ENCODE results near the gene DOCK11.

DOCK11 gene

DNA sequence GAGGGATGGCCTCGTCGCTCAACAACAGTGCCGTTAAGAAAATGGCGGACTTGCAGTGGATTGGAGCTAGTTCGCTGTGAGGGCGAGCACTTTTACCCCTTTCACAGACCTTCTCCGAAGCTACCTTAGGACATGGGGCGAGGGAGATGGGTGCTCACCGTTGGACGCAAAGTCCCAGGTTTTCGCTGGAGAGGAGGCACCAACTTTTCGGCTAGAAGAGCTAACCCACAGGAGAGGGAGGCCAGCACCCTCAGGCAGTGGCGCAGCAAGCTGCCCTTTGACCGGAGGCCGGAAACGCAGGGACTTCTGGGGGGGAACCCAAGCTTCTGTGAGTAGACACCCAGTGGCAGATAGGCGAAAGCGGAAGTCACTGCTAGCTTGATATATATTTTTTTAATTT lies 138.7 kb downstream of the DOCK11 start:
- DNase-seq = no peak

DNA sequence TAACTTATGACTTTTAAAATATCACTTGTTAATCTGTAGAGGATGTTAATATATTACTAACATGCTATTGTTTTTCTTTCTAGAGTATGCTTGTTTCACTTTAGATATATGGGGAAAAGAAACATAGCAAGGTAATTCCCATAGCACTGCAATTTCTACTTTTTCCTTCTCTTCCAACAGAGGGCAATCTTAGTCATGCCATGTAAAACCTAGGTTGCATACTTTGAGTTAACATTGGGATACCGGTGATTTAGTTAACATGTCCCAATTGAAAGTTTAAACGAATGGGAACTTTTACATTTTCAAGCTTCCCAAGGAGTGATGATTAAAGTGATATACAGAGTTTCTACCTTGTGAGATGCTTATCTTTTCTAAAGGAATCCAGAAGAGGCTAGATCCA lies 142.4 kb downstream of the DOCK11 start:
- no peak for DNase-seq

DNA sequence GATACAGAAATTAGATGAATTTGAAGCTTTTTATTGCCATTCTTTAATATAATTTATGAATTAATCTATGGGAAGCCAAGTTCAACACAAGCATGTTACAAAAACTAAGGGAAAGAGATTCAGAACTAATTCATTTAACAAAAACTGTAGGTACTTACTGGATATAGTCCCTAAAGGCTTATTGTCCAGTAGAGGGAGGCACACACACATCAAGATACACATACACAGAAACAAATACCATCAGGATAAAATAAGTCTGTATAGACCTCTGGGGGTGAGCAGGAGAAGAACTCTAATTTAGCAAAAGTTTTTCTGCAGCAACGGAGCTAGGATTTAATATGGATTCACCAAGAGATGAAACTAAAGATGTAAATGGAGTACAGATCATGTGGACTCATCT lies 148.8 kb downstream of the DOCK11 start:
- no peak for DNase-seq

DNA sequence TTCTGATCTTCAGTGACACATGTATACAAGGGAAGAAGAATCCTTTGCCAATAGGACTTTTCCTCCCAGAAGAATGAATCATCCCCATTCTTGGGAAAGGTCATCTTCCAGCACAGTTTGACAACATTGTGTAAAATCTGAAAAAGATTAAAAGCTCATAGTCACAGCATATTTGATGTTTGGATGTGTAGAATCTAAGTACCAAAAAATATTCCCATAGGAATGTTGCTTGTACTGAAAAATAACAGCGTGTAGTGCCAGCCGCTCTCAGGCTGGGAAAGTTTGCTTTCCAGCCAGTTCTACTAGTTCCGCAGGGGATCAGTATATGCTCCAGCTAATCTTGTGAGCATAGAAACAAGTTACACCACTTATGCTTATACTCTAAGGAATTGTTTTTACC lies 157.1 kb downstream of the DOCK11 start:
- DNase-seq = no peak

DNA sequence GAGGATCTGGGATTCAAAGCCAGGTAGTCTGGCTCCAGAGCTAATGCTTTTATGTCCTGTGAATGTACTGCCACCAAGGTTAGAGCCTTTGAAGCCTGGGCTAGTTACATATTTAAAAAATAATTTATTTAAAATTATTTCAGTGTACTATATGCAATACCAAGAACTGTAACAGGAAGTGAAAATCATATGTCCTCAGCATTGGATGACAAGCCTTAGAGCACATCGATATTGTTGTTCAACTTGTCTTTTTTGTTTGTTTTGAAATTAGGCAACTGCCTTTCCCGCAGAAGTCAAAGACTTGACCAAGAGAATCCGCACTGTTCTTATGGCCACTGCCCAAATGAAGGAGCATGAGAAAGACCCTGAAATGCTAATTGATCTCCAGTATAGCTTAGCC lies 158.7 kb downstream of the DOCK11 start:
- no peak for DNase-seq

DNA sequence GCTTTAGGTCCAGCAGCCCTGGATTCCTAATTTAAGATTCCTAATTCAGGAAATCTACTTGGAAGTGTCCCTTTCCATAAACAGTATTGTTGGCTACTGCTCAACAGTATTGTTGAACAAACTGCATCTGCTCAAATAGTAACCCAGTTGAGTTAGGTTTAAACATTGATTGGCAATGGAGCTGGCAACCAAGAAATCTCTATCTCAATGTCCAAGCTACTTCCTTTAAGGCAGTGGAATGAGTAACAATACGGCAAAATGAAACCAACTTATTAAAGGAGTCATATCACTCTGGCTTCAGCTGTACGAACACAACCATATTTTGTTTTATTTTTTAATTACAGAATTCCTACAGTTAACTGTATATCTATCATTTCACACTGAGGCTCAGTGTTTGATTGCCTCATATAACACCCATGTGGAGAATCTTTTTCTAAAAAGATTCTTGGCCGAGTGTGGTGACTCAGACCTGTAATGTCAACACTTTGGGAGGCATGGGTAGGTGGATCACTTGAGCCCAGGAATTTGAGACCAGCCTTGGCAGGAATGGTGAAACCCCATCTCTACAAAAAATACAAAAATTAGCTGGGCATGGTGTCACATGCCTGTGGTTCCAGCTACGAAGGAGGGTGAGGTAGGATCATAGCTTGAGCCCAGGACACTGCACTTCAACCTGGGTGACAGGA lies 160.1 kb downstream of the DOCK11 start:
- DNase-seq = no peak

DNA sequence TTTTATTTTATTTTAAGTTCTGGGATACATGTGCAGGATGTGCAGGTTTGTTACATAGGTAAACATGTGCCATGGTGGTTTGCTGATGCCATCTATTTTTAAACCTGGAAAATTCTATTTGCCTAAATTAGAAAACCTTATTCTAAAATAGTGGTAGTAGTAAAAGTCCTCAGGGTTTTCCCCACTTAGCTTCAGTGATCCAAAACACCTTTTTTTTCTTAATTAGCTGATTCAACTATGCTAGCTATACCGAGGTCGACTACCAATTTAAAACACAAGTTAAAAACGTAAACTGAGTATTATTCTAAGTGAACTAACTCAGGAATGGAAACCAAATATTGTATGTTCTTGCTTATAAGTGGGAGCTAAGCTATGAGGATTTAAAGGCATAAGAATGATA lies 161.8 kb downstream of the DOCK11 start:
- no peak for DNase-seq

DNA sequence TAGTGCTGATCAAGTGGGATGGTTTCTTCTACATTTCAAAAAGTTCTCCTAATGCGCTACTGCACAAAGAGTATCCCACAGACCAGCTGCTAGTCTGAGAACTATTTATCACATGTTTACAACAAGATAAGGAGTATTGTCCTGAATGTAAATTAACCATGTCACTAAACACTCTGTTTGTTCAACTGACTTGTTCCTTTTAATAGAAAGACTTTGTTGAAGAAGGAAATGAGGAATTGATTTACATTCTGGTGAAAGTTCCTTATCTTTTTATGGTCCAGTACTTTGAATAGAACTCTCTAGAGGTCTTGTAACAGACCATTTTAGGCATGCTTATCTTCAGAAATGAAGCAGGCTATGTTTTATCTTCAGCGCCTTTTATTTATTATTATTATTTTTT lies 164.5 kb downstream of the DOCK11 start:
- DNase-seq = no peak

DNA sequence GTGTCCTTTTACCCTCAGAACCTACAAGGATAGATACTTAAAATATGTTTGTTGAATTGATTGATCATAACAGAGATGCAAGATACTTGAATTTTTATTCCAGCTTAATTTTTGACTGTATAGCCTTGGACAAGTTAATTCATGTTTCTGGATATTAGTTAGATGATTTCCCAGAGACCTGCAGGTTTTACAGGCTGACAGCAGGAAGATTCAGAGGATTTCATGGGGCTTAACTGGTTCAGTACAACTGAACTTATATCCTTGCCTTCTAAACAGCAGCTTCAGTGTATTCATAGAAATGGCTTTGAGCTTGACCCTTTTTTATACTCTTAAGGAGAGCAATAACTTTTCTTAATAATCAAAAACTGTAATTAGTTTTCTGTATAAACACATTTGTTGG lies 169.6 kb downstream of the DOCK11 start:
- DNase-seq = no peak

DNA sequence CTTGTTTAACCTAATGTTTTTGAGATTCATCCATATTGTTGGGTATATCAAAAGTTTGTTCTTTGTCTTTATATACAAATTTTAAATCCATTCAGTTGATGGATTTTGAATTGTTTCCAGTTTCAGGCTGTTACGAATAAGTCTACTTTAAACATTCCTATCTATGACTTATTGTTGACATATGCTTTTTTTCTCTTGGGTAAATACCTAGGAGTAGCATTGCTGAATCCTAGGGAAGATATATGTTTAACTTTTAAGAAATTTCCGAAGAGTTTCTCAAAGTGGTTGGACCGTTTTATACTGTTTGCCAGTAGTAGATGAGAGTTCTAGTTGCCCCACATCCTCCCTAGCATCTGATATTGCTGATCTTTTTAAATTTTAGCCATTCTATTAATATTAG lies 170.9 kb downstream of the DOCK11 start:
- DNase-seq = no peak

DNA sequence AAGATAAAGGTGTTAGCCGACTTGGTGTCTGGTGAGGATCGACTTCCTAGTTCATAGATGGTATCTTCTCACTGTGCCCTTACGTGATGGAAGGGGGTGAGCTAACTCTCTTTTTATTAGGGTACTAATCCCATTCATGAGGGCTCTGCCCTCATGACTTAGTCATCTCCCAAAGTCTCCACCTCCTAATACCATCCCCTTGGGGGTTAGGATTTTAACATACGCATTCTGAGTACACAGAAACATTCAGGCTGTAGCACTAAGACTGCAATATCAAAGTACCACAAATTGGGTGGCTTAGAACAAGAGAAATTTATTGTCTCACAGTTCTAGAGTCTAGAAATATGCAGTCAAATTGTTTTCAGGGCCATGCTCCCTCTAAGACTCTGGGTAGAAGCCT lies 173.8 kb downstream of the DOCK11 start:
- no peak for DNase-seq

DNA sequence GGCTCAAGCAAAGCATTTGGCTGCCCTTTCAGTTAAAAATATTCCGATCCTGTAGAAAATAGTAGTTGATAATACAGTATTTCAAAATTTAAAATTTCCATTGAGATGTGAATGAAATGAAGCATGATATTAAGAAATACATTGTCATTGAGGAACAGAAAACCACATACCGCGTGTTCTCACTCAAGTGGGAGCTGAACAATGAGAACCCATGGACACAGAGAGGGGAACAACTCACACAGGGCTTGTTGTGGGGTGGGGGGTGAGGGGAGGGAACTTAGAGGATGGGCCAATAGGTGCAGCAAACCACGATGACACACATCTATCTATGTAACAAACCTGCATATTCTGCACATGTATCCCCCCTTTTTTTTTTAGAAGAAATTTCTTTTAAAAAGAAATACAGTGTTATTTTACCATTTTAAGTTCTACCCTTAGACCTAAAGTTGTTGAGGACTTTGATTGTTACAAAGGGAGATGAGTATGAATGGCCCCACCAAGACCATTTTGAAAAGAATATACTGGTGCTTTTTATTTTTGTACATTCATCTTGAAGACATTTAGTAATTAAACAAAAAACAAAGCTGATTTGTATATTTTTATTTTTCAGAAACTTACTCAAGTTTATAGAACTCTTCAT lies 179.8 kb downstream of the DOCK11 start:
- no peak for DNase-seq

DNA sequence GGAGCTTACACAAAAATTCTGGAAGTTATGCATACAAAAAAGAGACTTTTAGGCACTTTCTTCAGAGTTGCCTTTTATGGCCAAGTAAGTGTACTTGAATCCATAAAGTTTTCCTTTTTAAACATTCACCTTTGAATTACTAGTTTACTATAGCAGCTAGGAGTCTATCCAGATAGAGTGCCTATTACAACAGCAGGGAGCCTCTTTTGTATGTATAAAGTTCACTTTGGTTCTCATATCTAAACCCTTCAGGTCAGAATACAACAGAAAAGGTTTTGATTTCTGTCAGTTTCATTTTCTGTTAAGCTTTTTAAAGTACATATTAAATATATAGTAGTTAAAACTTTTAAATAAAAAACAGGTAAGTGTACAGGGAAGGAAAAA lies 180.3 kb downstream of the DOCK11 start:
- no peak for DNase-seq

DNA sequence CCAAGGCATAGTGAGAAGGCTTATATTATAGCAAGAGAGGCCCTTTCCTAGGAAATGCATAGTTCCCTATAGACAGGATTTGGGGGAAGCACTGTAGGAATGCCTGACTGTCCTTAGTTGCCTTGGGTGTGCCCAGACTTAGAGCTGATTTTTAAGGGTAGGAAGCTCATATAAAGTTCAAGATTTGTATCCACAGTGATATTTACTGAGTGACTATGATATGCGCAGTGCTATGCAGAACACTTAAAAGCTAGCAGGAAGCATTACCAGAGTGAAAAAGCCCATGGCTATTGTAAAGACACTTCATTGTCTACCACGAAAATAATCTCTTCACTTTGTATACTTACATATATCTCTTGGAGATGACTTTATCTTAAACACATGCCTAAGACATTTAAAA lies 181.7 kb downstream of the DOCK11 start:
- DNase-seq = no peak

DNA sequence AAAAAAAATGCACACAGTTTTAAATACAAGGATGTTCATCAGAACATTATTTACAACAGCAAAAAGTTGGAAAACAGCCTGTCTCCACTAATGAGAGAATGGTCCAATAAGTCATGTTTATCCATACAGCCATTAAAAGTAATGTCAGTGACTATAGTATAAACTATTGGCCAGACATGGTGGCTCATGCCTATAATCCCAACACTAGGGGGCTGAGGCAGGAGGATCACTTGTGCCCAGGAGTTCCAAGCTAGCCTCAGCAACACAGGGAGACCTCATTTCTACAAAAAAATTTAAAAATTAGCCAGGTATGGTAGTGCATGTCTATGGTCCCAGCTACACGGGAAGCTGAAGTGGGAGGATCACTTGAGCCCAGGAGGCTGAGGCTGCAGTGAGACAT lies 183.7 kb downstream of the DOCK11 start:
- DNase-seq = no peak

DNA sequence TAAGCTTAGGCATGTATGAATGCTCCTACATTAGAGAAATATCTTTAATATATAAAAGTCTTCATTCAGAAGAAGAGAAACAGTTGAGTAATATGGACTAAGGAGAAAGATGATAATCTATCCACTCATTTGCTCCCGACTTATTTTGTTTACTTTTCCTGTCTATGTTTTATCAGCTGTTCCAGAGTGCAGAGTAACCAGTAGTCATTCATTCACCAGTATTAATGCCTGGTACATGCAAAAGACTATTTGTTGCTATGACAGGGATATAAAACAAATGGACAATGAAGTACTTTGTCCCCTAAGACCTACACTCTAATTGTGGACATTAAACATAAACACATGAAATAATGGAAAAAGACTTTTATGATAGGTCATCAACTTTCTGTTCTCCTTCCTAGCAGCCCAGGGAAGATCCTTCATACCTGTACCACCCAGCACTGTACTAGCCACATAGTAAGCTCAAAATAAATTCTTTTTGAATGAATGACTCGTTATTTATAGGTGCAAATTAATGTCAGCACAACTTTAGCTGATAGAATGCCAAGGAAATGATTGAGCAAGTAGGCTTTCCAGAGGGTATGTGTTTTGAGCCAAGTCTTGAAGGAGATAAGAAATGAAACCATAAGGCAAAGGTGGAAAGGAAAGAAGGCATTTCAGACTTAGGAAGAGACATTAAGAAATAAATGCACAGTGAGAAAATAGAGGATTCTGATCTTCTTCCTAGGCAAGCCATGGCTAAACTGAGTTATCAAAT lies 186.8 kb downstream of the DOCK11 start:
- no peak for DNase-seq

DNA sequence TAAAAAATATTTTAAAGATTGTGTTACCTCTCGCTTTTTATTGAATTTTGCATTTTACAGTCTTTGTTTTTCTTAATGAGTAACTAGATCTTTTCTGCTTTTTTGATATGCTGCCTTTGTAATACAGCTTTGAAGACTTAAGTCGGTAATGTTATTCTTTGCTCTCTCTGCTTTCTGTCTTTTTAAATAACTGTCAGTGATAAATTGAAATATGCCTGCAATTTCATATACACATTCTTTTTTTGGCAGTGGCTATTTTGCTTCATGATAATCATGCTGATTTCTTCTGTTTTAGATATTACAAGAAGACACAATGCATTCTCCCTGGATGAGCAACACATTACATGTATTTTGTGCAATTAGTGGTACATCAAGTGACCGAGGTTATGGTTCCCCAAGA lies 189.8 kb downstream of the DOCK11 start:
- no peak for DNase-seq

DNA sequence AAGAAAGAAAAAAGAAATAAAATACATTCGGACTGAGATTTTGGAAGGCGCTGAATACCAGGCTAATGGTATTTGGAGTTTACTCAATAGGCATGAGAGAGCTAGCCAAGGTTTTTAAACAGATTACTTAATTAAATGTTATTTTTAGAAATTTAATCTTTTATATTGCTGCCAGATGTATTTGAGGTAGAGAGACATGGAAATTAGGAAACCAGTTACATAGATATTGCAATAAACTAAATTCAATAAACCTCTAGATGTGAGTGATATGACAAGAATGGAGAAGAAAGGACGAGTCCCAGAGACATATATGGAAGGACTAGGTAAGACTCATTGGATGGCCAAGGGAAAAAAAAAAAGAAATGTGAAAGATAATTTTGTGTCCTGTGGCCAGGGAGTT lies 193.3 kb downstream of the DOCK11 start:
- DNase-seq = no peak

DNA sequence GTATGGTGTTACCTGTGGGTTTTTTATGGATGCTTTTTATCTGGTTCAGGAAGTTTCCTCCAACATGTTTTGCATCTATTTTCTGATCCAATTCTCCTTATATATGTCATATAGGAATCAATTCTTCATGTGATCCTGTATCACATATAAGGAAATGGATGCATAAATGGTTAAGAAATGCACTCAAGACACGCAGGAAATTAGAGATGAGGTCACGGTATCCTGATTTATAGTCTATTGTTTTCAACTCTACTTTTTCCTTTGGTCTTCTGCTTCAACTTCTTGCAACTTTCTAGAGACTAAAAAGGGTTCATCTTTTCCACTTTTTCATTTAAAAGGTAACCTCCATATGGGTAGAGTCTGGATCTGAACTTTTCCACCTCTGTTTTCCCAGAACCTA lies 198.2 kb downstream of the DOCK11 start:
- DNase-seq = no peak

DNA sequence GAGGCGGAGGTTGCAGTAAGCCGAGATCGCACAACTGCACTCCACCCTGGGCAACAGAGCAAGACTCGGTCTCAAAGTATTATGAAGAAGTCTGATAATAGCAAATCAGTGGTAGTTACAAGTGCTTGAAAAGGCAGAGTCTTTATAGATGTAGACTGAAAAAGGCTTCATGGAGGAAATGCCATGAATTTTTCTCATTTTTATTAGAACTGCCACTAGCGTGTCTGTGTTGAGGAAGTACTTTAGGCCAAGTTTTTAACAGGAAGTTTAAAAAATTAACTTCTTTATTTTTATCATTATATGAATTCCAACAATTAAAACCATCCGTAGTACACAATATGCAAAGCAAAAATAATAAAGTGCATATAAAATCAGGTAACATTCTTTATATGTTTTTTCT lies 199.0 kb downstream of the DOCK11 start:
- no peak for DNase-seq

DNA sequence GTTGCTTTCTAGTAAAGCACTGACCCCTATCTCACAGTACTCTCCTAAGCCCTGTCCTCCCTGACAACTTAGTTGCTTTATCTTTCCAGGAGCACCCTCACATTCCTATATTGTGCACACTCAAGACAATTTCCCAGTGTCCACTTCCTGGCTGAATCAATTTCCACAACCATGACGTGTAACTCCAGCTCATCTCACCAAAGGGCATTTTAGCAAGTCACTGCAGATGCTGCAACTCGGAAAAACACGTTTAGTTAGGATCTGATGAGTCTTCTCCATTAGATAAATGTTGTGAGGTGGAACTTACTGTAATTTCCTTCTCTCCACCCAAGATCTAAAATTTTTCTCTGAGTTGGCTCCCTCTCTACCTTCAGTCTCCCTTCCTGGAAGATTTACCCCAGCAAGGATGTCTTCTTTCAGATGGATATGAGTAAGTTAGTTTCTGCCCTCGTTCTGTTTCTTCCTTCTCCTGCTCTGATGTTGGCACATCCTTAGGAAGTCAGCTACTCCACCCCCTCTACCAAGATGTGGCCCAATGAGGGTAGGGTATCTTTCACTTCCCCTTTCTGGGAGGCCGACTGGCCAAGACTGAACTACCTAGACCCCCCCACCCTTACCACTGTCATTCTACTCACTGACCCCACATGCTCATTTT lies 203.0 kb downstream of the DOCK11 start:
- DNase-seq = no peak

DNA sequence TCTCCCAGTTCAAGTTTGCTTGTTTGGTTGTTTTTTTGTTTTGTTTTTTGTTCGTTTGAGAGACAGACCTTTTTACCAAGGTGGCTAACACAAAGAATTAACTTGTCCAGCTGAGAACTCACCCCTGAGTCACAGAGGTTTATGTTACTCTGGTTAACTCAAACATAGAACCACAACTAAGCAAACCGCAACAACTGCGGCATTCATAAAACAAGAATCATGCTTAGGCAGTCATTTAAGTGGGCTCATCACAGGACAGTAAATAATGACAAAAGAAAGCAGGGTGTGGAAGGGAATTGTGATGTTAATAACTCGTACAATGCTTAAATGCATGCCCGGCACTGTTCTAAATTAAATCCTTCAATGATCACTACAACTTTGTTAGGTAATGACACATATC lies 207.1 kb downstream of the DOCK11 start:
- DNase-seq = no peak

DNA sequence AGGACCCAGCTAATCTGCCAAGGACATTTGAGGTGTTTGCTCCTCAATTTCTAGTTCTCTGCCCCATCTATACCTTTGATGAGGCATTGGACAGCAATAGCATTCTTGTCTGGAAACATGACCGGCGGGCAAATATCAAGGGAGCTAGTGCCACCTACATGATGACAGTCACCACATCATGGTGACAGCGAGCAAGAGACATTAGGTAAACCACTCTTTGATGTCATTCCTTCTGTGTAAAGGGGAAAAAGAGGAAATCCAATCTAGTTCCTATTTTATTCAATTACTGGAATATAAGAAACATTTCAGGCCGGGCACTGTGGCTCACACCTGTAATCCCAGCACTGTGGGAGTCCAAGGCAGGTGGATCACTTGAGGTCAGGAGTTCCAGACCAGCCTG lies 211.1 kb downstream of the DOCK11 start:
- DNase-seq = no peak

DNA sequence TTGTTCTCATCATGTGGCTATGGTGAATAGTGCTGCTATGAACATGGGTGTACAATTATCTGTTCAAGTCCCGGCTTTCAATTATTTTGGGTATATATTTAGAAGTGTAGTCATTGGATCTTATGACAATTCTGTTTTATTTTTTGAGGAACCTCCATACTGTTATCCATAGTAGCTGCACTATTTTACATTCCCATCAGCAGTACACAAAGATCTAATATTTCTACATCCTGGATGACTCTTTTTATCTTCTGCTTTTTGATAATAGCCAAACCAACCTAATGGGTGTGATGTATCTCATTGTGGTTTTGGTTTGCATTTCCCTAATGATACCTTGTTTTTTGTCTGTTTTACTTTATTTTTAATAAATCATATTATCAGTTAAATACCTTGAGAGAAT lies 218.9 kb downstream of the DOCK11 start:
- DNase-seq = no peak
